Measurements from ENCODE around the gene RBMS3. TPM values are rescaled to one million over a fixed set of nuclear protein-coding genes. Genes with fewer than 3 reads are reported as not detected.

Gene RBMS3
- total and polyA plus RNA-seq, 2 of the 8 experiments (the other 6 are each of a cell fraction or from before 2014, with no cell fraction given): 3.7 to 6.9 TPM

DNA sequence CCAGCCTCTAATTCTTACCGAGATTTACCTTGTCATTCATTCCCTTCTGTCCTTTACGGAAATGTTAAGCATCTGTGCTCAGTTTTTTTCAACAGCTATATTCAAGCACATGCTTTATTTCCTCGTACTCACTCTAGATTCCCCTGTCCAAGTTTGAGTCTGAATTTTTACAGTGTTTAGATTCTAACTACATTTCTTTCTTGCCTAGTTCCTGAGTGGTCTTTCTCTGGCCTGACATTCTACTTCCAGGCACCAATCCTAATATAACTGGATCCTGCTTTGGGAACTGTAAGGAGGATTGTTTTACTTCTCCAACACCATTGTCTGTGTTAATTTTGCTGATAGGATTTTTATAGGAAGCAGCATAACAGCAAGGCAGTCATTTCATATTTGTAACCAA lies 222.4 kb downstream of the RBMS3 start (continued):
- TF ChIP-seq, protein P1, sequence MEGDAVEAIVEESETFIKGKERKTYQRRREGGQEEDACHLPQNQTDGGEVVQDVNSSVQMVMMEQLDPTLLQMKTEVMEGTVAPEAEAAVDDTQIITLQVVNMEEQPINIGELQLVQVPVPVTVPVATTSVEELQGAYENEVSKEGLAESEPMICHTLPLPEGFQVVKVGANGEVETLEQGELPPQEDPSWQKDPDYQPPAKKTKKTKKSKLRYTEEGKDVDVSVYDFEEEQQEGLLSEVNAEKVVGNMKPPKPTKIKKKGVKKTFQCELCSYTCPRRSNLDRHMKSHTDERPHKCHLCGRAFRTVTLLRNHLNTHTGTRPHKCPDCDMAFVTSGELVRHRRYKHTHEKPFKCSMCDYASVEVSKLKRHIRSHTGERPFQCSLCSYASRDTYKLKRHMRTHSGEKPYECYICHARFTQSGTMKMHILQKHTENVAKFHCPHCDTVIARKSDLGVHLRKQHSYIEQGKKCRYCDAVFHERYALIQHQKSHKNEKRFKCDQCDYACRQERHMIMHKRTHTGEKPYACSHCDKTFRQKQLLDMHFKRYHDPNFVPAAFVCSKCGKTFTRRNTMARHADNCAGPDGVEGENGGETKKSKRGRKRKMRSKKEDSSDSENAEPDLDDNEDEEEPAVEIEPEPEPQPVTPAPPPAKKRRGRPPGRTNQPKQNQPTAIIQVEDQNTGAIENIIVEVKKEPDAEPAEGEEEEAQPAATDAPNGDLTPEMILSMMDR (IDR thresholded peaks at IDR 0.05; ENCODE audit: control extremely low read depth in 1 of 3, insufficient read depth in 1 of 3, low read depth in 1 of 3, low read length in 3 of 3): no peak
